Kidney epithelial cell (primary cell): ENCODE data around the gene MCCD1. TPM values are rescaled to one million over a fixed set of nuclear protein-coding genes. Genes with fewer than 3 reads are reported as not detected.

Experiments
- DNase-seq: peaks from one replicate; pipeline ENCODE4 v3.0.0-alpha.2; 2010; ENCODE audit warnings: low read depth
- H3K27me3 ChIP-seq: 2 replicates; pipeline ENCODE4 v1.6.0; 2011; ENCODE audit warnings: low read length; ENCODE audit not compliant: control insufficient read depth, insufficient read depth
- H3K36me3 ChIP-seq: 2 replicates; pipeline ENCODE4 v1.5.1; 2011; ENCODE audit warnings: low read length; ENCODE audit not compliant: control insufficient read depth, insufficient read depth
- H3K4me3 ChIP-seq: 2 replicates; pipeline ENCODE4 v1.5.1; 2011; ENCODE audit warnings: low read depth, mild to moderate bottlenecking, control low read depth, low read length
- total RNA-seq: library from RNA; depleted of rRNA; stranded (reverse); fragments of >200 nt; gene quantifications from 2 replicates; pipeline ENCODE4 v1.2.3, GENCODE V29; 2015
- TF ChIP-seq, protein P1 (sequence below): IDR thresholded peaks from 2 replicates; pipeline ENCODE4 v1.5.1; 2011; ENCODE audit warnings: mild to moderate bottlenecking, moderate library complexity, low read length, control low read depth, inconsistent platforms; ENCODE audit not compliant: insufficient read depth, poor library complexity, severe bottlenecking

The MCCD1 gene
- total RNA-seq = not detected in 2 replicates

- TF ChIP-seq, protein P1, sequence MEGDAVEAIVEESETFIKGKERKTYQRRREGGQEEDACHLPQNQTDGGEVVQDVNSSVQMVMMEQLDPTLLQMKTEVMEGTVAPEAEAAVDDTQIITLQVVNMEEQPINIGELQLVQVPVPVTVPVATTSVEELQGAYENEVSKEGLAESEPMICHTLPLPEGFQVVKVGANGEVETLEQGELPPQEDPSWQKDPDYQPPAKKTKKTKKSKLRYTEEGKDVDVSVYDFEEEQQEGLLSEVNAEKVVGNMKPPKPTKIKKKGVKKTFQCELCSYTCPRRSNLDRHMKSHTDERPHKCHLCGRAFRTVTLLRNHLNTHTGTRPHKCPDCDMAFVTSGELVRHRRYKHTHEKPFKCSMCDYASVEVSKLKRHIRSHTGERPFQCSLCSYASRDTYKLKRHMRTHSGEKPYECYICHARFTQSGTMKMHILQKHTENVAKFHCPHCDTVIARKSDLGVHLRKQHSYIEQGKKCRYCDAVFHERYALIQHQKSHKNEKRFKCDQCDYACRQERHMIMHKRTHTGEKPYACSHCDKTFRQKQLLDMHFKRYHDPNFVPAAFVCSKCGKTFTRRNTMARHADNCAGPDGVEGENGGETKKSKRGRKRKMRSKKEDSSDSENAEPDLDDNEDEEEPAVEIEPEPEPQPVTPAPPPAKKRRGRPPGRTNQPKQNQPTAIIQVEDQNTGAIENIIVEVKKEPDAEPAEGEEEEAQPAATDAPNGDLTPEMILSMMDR = no peak
- Histone ChIP-seq H3K27me3 (no peaks in the 10 kb centered on the region), H3K4me3 (no peak within 1 kb of the TSS), H3K36me3 (peaks cover 2% of the 10 kb centered on the region)
- no peak for DNase-seq
These were observed at the start of gene MCCD1 for GRCh38 chr6:31528821-31529328. Gene MCCD1, plus strand, starts transcription at chr6:31528962. Its CDS starts 53 bp downstream, at chr6:31529015.

DNA sequence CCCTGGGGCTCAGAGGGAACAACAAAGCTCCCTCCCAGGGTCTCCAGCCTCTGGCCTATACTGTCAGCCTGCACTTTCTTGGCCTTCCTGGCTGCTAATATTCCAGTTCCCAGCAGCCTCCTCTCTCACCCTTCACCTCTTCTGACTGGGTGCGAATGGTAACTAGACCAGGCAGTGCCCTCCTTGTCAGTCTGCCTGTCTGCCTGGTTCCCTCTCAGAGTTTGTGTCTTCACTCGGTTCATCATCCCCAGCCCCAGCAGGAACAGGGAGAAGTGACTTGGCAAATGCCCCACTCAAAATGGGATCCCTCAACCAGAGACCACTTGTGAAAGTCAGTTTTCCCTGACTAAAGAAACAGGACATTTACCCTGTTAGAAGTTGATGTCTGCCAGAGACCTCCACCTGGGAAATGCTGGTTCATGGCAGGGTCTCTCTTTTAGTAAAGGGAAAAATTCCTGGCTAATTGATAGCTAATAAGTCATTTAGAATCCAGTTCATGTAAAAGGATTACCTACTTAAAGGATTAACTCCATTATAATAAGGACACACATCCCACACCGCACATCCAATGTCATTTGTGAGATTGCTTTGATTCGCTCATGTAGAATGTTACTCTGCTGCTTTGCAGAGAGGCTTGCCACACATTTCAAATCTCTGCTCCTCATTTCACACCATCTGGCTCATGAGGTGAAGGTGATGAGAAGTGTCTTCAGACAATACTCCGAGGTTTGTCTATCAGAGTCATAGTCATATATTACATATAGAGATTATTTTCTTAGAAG, 49.4 kb upstream of the MCCD1 start:
- H3K27me3 ChIP-seq = peaks cover 5% of the 10 kb centered on the region
- no peaks in the 10 kb centered on the region for H3K36me3 ChIP-seq
- DNase-seq = no peak
- TF ChIP-seq, protein P1 = no peak
- H3K4me3 ChIP-seq = no peak overlapping the region

GRCh38 chr6:31479933-31480535, 48.7 kb upstream of the MCCD1 start:
- Histone ChIP-seq H3K36me3 (no peaks in the 10 kb centered on the region), H3K27me3 (peaks cover 5% of the 10 kb centered on the region), H3K4me3 (no peak overlapping the region)
- no peak for DNase-seq
- TF ChIP-seq, protein P1 = no peak

DNA sequence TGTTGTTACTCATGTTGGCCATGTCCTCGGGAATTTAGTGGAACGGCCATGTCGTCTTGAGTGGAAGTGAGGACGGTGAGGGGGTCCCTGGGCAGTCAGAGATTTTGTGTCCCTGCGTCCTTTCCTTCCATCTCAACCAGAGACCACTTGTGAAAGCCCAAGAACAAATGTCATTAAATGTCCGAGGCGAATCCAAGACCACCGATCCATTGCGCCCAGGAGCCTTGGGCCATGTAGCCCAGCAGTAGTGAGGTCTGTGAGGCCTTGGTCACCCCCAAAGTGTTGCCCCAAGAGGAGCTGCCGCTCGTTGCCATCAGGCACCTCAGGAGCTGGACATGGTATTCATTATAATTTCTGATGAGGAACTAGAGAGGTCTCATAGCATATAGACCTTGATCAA, 48.2 kb upstream of the MCCD1 start:
- TF ChIP-seq, protein P1 = no peak
- Histone ChIP-seq H3K4me3 (no peak overlapping the region), H3K27me3 (peaks cover 5% of the 10 kb centered on the region), H3K36me3 (no peaks in the 10 kb centered on the region)
- no peak for DNase-seq

DNA sequence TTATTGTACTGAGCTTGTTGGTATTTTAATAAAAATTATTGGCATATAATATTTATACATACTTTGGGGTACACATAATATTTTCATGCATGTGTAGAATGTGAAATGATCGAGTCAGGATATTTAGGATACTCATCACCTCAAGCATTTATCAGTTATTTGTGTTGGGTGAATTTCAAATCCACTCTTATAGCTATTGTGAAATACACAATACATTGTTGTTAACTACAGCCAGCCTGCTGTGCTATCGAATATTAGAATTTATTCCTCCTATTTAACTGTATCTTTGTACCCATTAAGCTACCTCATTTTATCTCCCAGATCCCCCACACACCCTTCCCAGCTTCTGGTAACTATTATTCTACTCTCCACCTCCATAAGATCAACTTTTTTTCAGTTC, 45.4 kb upstream of the MCCD1 start:
- peaks cover 5% of the 10 kb centered on the region for H3K27me3 ChIP-seq
- TF ChIP-seq, protein P1 = no peak
- no peaks in the 10 kb centered on the region for H3K36me3 ChIP-seq
- no peak overlapping the region for H3K4me3 ChIP-seq
- no peak for DNase-seq
